GOT3 (cell line): Measurements from ENCODE around the gene VDAC2.
A peak's percentile ranks its signal among the peaks of the same experiment; 100 is the strongest.
"Not testable (repeated sequence)": the region's sequence is repeated elsewhere in the genome, so short reads cannot be mapped to it uniquely, and the experiment has no call there.

Source experiments
- DNase-seq: peaks from one replicate; lab custom pipeline; 2025; ENCODE audit warnings: mixed read lengths; lab: John Stamatoyannopoulos, UW

Gene VDAC2, protein sequence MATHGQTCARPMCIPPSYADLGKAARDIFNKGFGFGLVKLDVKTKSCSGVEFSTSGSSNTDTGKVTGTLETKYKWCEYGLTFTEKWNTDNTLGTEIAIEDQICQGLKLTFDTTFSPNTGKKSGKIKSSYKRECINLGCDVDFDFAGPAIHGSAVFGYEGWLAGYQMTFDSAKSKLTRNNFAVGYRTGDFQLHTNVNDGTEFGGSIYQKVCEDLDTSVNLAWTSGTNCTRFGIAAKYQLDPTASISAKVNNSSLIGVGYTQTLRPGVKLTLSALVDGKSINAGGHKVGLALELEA

DNA sequence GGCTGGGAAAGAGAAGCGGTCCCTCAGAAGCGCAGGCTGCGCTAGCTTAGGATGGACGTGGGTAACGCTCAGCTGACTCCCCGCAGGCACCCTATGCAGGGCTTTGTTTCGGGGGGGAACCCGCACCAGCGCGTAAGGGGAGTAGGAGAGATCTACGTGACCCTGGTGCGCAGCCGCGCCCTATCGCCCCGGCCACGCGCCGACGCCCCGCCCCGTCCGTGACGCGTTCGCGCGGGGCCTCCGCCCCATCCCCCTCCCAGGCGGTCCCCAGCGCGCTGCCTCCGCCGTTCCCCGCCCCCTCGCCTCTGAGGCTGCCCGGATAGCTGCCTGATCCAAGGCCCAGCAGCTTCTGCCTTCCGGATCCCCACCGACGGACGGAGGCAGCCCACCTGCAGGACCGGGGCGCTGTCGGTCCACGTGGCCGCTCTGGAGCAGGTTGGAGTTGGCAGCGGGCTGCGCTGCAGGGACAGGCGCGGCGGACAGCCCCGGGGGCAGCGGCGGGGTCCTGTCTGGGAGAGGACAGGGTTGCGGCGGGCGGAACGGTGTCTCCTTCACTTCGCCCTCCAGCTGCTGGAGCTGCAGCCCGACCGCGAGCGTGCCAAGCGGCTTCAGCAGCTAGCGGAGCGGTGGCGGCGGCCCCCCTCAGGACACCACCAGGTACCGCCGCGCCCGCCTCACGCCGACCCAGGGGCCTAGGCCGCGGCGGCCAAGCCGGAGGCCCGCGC, at the start of gene VDAC2:
TSS of gene VDAC2 (plus strand) at position 515 of the 725 bp plus-strand sequence. CDS start 363 bp downstream, outside the sequence.
- DNase-seq = peak; percentile 87

DNA sequence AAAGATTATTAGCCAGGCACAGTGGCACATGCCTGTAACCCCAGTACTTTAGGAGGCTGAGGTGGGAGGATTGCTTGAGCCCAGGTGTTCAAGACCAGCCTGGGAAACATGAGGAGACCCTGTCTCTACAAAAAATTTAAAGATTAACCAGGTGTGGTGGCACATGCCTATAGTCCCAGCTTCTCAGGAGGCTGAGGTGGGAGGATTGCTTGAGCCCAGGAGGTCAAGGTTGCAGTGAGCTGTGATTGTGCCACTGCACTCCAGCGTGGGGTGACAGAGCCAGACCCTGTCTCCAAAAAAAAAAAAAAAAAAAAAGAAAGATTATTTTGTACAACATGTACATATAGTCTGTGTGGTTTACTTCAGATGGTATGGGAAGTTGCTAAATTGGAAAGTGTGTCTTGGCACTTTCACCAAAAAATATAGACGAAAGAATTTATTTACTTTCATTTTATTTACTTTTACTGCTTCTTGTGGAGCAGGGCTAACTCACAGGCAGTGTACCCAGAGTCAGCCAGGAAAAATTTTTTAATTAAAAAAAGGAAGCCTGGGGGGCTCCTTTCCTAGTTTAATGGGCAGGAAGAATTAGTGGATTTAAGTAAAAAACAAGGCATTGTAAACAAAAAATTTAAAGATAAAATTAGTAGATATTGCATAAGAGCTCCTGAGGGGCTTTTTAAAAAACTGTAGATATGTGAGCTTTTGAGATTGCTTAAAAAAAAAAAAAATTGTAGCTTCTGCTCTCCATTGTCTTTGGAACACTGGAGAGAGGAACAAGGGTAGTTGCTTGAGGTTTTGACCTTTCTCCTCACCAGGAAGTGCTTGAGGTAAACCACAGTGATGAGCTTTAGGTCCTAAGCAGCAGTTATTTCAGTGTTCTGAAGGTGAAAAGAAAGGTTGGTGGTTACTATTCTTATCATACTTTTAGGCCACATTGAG, 44.6 kb upstream of the VDAC2 start:
- DNase-seq = no peak

DNA sequence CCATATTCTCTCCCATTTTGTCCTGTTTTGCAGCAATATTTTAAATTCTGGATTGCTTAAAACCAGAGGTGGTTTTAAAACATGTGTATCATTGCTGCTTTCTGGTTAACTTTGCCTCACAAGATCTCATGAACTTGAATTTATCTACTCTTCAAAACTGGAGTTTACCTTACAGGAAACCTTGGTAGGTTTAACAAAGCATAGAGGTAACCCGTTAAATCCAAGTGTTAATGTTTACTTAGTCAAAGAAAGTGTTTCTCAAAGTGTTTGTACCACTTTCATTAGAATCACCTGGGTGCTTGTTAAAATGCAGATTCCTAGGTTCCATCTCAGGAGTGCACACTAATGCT, 44.0 kb upstream of the VDAC2 start:
- DNase-seq = no peak

DNA sequence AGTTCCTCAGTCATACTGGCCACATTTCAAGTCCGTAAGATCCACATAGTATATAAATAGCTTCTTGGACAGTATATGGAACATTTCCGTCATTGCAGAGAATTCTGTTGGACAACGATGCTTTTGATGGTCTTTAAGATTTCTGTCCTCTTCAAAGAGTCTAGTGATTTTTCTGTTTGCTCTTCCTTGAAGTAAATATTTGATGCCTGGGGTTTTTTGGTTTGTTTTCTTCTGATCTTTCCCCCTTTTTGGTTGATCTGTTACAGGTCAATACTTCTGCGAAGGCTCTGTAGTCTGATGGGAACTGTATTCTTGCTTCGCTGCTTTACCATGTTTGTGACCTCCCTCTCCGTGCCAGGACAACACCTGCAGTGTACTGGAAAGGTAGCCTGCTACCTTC, 42.3 kb upstream of the VDAC2 start:
- no peak for DNase-seq

DNA sequence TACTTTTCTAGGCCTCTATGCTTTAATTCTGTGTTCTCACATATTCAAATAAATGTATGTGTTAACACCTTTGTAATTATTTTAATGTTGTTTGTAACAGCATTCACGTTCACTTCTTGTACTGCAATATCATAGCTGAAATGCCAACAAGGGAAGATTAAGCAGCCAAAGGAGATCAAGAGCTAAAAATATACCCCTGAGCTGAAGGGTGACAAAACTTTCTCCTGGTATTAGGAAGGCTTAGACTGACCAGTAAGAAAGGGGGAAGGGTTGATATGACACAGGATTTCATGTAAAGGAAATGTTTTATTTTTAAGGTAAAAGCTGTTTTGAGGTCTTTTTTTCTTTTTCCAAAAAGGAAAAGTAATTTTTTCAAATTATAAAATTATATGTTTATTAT, 40.4 kb upstream of the VDAC2 start:
- no peak for DNase-seq

DNA sequence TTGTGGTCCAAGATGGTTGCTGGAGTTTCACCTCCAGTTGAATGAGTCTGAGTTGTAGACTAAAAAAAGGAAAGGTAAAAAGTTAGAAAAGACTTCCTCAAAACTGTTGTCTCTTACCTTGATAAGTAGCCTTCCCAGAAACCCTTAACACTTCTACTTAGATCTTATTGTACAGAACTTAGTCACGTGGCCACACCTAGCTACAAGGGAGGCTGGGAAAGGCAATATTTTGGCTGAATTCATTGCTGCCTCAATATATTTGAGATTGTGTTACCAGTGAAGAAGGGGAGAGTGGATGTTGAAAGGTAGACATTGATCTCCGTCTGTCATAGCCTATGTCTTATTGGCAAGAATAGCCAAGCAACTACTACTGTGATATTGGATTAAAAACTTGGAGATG, 35.5 kb upstream of the VDAC2 start:
- no peak for DNase-seq

DNA sequence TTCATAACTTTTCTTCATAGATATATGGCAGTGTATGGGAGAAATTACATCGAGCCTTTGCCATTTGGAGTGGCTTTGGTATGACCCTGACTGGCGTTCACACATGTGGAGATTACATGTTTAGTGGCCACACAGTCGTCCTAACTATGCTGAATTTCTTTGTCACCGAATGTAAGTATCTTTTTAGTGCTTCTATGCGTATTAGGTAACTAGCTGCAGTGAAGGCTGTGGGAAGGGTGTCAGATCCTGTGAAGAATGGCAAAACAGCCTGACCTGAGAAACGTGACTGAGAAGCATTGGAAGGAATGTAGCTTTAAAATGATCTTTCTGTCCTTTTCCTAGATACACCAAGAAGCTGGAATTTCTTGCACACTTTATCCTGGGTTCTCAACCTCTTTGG, 34.5 kb upstream of the VDAC2 start:
- DNase-seq = no peak

DNA sequence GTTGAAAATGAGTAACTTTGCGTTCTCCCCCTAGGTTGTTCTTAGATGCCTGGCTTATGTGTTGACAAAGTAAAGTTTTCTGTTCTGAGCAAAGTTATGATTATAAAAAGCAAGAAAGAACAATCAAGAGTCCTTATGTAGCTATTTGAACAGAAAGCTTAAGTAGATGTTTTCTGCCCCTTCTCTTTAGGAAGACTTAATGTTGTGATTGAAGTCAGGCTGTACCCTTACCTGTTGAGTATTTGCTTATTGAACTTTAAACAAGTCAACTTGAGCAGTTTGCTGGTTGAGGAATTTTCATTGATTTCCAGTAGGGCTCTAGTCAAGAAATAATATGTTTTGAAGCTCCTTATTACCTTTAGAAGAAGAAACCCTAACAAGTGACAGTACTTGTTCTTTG, 33.9 kb upstream of the VDAC2 start:
- DNase-seq = no peak

DNA sequence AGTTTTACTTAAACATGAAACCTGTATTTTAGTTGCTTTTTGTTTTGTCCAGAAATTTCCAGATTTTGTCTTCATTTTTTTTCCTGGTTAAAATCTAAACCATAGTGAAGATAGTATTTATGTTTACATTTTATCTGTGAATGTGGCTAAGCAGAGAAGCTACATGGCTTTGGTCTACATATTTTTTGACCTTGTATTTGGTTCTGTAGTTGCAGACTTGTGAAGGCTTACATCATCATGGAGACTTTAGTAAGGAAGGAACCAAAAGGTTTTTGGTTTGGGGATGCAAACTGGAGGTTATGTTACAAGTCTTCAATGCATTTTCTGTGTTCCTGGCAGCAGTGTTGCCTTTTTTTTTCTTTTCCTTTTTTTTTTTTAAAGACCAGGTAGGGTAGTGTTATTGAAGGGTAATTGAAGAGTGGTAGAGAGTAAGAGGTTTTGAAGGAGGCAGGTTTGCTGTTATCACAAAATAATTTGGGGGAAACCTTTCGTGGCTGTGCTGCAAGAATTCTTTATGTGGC, 30.9 kb upstream of the VDAC2 start:
- DNase-seq = no peak

DNA sequence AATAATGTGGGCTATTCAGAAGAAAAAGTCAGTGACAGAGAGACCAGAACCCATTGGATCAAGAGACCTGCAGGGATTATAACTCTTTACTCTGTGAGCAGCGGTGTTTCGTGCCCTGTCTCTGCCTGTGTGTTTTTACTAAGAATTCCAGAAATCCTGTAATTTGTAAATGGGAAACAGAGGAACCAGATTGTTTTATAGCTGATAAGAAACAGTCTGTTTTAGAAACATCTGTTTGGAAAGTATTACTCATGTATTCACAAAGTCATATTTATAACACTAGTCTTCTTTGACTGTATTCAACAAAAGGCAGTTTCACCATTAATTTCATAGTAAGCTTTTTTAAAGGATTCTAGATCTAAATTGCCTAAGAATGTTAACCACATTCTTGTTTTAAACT, 30.0 kb upstream of the VDAC2 start:
- no peak for DNase-seq

DNA sequence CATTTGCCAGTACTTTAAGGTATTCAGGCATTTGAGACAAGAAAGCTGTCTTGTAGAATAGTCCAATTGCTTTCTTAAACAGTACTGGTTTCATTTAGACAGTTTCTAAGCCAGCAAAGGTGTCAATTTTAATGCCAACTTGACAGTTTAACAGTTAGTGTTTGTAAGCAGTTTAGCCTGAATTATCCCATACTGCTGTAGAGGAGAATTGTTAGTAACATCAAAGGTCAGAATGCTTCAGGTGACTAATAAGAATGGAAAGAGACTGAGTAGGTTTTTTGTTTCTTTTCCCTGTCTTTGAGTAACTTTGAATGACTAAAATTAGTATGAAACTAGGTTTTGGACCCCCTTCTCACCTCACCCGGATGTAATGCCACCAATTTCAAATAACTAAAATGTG, 29.5 kb upstream of the VDAC2 start:
- no peak for DNase-seq

DNA sequence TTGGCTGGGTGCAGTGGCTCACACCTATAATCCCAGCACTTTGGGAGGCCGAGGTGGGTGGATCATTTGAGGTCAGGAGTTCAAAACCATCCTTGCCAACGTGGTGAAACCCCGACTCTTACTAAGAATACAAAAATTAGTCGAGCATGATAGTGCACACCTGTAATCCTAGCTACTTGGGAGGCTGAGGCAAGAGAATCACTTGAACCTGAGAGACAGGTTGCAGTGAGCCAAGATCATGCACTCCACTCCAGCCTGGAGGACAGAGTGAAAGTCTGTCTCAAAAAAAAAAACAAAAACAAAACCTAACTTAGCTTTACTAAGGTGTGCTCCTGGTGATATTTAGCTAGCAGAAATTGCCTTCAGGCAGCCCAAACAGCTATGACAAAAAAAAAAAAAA, 24.3 kb upstream of the VDAC2 start:
- DNase-seq = no peak

DNA sequence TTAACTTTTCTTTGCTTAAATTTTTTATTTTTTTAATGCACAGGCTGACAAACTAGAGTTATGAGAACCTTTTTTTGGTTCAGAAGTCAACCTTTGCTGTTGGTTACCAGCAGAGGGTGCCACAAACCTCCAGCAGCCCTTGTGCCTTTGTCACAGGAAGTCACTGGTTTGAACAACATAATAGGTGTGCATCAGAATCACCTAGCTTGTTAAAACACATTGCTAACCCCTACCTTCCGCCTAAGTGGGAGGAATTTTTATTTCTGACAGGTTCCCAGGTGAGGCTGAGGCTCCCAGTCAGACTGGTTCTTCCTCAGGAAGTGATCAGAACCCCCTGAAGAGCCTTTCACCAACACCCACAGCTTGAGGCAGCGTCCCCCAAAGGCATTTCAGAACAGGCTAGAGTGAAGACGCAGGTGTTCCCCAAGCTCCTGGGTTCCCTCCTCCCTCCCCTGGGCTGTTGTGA, 22.6 kb upstream of the VDAC2 start:
- no peak for DNase-seq

DNA sequence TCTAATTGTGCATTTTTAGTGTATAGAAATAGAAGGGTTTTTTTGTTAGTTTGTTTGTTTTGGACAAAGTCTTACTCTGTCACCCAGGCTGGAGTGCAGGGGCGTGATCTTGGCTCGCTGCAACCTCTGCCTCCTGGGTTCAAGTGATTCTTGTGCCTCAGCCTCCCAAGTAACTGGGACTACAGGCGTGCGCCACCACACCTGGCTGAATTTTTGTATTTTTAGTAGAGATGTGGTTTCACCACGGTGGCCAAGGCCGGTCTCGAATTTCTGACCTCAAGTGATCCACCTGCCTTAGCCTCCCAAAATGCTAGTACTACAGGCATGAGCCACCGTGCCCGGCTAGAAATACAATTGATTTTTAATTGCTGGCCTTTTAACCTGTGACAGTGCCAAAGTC, 22.1 kb upstream of the VDAC2 start:
- DNase-seq = not testable (repeated sequence)

DNA sequence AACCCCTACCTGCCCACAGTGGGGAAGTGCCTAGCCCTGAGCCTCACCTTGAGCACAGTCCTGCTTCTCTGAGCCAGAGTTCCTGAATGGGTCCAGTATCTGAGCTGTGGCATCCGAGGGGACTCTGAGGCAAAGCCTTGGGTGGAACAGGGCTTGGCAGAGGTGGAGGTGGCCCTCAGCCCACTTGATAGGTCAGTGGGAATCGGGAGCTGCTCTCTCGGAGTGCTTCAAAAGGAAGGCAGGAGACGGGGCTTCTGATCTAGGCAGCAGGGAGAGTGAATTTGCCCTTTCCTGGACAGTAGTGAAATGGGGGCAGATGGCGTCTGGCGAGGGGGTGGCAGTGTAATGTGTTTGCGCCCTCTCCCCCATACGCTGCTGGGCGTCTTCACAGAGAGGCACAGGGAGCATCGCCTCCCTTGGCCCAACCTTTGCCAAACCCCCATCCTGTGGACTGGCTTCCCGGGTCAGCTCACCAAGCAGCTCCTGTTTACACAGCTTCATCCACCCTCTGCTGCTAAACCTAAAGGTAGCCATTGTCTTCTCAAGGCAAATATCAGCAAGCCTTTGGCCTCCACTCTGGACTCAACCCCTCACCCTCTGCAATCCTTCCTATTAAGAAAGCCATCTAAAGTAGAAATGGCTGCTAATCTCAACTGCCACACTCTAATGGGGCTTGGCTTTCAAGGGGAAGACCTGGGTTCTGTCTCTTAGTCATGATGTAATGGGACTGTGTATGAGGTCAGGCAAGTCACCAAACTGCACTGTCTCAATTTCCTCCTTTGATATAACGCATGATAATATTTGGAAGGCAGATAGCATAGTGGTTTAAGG, 21.1 kb upstream of the VDAC2 start:
- DNase-seq = no peak

DNA sequence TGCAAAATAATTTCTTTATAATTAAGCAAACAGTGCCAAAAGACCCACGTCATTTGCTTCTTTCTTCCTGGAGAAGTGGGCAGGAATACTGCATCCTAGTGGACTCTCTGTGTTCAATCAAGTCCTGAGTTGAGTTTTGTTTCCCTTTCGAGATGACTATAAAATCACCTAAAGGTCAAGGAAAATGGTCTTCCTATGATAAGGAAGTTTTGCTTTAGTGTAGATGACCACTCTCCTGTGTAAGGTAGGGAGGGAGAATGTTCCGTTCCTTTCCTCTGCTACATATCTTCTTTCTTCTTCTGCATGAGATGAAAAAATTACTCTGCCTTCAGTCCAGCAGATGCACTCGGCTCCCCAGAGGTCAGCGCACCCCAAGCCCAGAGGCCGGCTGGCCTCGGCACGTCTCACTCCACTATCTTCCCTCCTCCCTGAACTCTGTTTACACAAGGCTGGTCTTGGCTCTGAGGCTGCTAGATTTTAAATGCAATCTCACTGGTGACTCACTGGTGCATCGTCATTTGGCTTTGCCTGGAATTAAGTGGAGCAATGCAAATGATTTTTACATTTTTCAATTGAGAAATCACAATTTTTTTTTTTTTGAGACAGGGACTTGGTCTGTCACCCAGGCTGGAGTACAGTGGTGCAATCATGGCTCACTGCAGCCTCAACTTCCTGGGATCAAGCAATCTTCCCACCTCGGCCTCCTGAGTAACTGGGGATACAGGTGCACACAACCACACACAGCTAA, 18.6 kb upstream of the VDAC2 start:
- DNase-seq = no peak

DNA sequence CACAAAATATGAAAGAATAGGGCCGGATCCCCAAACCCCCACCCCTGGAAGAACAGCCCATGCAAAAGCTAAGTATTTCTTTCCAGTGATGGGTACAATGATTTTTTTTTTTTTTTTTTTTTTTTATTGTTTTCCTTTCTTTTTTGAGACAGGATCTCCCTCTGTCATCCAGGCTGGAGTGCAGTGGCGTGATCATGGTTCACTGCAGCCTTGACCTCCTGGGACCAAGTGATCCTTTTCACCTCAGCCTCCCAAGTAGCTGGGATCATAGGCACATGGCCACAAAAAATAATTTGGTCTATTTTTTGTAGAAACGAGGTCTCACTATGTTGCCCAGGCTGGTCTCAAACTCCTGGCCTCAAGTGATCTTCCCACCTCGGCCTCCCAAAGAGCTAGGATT, 16.0 kb upstream of the VDAC2 start:
- not testable (repeated sequence) for DNase-seq

DNA sequence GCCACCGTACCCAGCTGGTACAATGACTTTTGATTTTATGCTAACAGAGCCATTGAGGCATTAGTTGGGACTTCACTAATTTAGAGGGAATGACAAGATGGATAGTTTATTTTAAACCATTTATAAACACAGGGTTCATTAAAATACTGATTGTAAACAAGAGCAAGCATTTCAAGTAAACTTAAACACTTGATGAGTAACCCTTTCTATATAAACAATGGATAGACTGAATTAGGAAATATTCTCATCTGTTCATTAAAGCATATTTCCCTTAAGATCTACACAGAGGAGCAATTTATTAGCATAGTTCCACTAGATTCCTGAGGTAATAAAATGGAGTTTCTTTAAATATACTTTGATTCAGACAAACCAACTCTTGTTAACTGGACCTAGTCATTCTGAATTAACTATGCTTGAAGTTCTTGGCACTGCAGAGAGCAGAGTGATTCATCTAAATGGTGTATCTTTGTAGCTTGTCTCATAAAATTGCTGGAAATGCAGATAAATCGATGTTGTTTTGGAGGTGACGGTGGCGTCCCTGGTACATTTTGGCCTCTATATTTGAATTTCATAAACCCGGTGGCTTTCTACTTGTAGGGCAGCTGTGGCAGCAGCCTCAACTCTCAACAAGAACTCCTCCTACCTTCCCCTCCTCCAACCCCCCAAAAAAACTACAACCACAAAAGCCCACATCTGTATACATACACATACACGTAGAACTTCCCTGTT, 15.4 kb upstream of the VDAC2 start:
- DNase-seq = no peak

DNA sequence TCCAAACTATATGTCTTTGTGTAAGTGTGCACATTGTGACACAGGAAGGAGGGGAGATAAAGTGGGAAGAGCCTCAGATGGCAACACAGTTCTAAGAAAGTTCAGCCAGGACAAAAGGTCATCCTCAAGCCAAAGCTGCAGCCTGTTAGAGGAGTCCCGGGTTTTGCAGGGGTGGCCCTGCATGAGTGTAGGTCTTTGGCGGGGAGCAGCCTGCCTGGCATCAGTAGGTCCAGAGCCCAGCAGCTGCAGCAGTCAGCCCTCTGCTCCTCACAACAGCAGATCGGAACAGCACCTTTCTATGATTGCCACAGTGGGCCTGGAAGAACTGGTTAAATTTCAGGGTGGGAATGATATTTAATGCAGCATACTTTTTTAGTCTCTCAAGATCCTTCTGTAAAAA, 13.5 kb upstream of the VDAC2 start:
- no peak for DNase-seq

DNA sequence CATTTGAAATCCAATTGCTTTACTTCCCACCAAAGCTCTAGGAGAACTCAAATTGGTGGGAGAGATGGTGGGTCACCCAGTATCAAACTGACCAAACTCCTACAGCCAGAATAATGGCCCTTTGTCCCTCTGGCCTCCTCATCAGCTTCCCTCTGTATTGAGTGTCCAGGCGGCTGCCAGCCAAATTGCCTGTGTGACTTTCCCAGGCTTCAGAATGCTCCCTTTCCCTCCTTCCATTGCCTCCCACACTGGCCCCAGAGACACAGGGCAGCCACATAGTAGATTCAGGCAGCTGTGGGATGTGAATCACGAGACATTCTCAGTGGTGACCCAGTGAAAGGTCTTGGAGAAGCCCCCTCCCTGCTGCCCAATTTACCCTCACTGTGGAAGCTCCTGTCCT, 12.7 kb upstream of the VDAC2 start:
- DNase-seq = no peak
